ENCODE data around the gene OR2C3. TPM values are rescaled to one million over a fixed set of nuclear protein-coding genes. Genes with fewer than 3 reads are reported as not detected.

OR2C3 gene
- total RNA-seq, 1 experiment from 2014 or later = not detected

- Histone ChIP-seq H3K9ac (ENCODE audit: low read length) (no peak overlapping the region), H3K4me2 (ENCODE audit: low read length) (no peak overlapping the region), H3K79me2 (ENCODE audit: insufficient read depth, low read length) (no peaks in the 10 kb centered on the region), H4K20me1 (ENCODE audit: insufficient read depth) (no peaks in the 10 kb centered on the region), H3K9me3 (ENCODE audit: control insufficient read depth in 1 of 2, insufficient read depth in 1 of 2, low read depth in 1 of 2, low read length in 2 of 2) (no peaks in the 10 kb centered on the region; a peak in 1 of 4 replicates), H2AFZ (ENCODE audit: low read depth, low read length, poor library complexity, severe bottlenecking) (no peak overlapping the region), H3K4me3 (replicated peaks in 1 of 2; ENCODE audit: low read depth in 1 of 2, low read length in 2 of 2) (no peak overlapping the region), H3K27me3 (ENCODE audit: insufficient read depth, low read length) (no peaks in the 10 kb centered on the region), H3K9me2 (ENCODE audit: insufficient read depth) (no peaks in the 10 kb centered on the region), H3K27ac (ENCODE audit: low read depth, low read length) (no peak overlapping the region), H3K36me3 (ENCODE audit: control insufficient read depth in 1 of 2, insufficient read depth in 2 of 2, low read length in 2 of 2) (no peaks in the 10 kb centered on the region), H3K4me1 (ENCODE audit: control insufficient read depth in 1 of 2, insufficient read depth in 2 of 2, low read length in 2 of 2) (no peaks in the 10 kb centered on the region)
- ATAC-seq = no peak
- no peak for DNase-seq (ENCODE audit: low read depth, low spot score)
- no TSS peak for BruUV-seq (replicated peaks)
- ChIA-PET RAD21 (ENCODE audit: low non-redundant PET in 1 of 2, low total read pairs in 2 of 2, uncharacterized antibody in 2 of 2, unreplicated experiment in 2 of 2) (no interaction called here), CTCF (no interaction called here), POLR2A (interaction anchor here (1.4 kb wide), 1 partner anchor 10 kb away, joined by 3 read pairs; no protein-coding TSS in a partner anchor)
- TF ChIP-seq POLR2A (IDR thresholded peaks at IDR 0.05; ENCODE audit: borderline replicate concordance, extremely low read depth, insufficient read depth, insufficient read length) (no peak), POLR2AphosphoS5 (IDR thresholded peaks at IDR 0.05; ENCODE audit: low read depth, low read length) (no peak), SRF (IDR thresholded peaks at IDR 0.05; ENCODE audit: low read depth) (no peak), TCF7L2 (IDR thresholded peaks at IDR 0.05; ENCODE audit: borderline replicate concordance, extremely low read depth, insufficient read depth, insufficient read length) (no peak), CTCF (IDR thresholded peaks at IDR 0.05 in 2 of 3, conservative IDR thresholded peaks at IDR 0.05 in 1 of 3; ENCODE audit: borderline replicate concordance in 1 of 3, insufficient read depth in 1 of 3, low read depth in 2 of 3, low read length in 2 of 3) (no peak), EGR1 (IDR thresholded peaks at IDR 0.05; ENCODE audit: low read depth) (no peak), RAD21 (IDR thresholded peaks at IDR 0.05; ENCODE audit: low read depth) (no peak), FOSL1 (IDR thresholded peaks at IDR 0.05; ENCODE audit: low read depth) (no peak), ZBTB33 (IDR thresholded peaks at IDR 0.05; ENCODE audit: extremely low read depth, insufficient replicate concordance, low read length) (no peak), YY1 (IDR thresholded peaks at IDR 0.05; ENCODE audit: extremely low read depth, insufficient replicate concordance, low read depth, low read length) (no peak), REST (IDR thresholded peaks at IDR 0.05; ENCODE audit: low read depth) (no peak), JUND (IDR thresholded peaks at IDR 0.05) (no peak), SP1 (IDR thresholded peaks at IDR 0.05; ENCODE audit: low read depth) (no peak), CBX3 (IDR thresholded peaks at IDR 0.05; ENCODE audit: low read depth) (no peak), SIN3A (IDR thresholded peaks at IDR 0.05; ENCODE audit: low read depth) (no peak), EZH2phosphoT487 (IDR thresholded peaks at IDR 0.05; ENCODE audit: borderline replicate concordance) (no peak), ZFX (IDR thresholded peaks at IDR 0.05) (no peak), ELF1 (IDR thresholded peaks at IDR 0.05; ENCODE audit: borderline replicate concordance, low read depth) (no peak), ZNF274 (IDR thresholded peaks at IDR 0.05; ENCODE audit: low read depth, low read length) (no peak), EZH2 (IDR thresholded peaks at IDR 0.05) (no peak)
- intact Hi-C loops (cut with micrococcal nuclease) = no loop called here
These were observed 15.5 kb upstream of the OR2C3 start for GRCh38 chr1:247551721-247552120.

All from HCT116 (cell line).